ENCODE results near the gene F5. TPM values are rescaled to one million over a fixed set of nuclear protein-coding genes. Genes with fewer than 3 reads are reported as not detected.
A peak's percentile ranks its signal among the peaks of the same experiment; 100 is the strongest.

The F5 gene
- total and polyA plus RNA-seq, 2 experiments from 2014 or later = 20.4 to 24.0 TPM

DNA sequence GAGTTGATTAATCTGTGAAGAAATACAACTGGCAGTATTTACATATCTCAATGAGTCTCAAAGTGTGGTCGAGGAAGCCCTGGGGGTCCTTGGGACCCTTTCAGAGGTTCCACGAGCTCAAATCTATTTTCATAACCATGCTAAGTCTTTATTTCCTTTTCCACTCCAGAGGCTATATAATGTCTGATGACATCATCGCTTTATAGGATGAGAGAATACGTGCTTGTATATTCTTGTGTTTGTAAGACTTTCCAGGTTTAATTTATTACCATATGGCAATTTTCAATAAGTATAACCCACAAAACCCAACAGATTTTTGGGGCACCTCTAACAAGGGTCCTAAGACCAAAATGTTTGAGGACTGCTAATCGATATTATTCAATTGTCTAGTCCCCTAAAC is 99.1 kb downstream of the F5 start:
- no peaks in the 10 kb centered on the region for H3K9me2 ChIP-seq (replicated peaks; ENCODE audit: insufficient read depth)
- H3K9me3 ChIP-seq (ENCODE audit: low read depth) = no peaks in the 10 kb centered on the region
- H3K27ac ChIP-seq = peak overlapping the region; percentile 96
- peak overlapping the region; percentile 72 for H3K4me2 ChIP-seq
- no peak for DNase-seq (ENCODE audit: low spot score)
- 72% methylated on average over 5 of the region's 5 CpGs for WGBS (ENCODE audit: low lambda C conversion rate, missing lambda C conversion rate)
- H3K79me2 ChIP-seq = peaks cover 34% of the 10 kb centered on the region
- TF ChIP-seq EZH2 (IDR thresholded peaks at IDR 0.05; ENCODE audit: borderline replicate concordance) (no peak), EZH2phosphoT487 (IDR thresholded peaks at IDR 0.05; ENCODE audit: low read depth, severe bottlenecking, unreplicated experiment) (no peak)
- TF ChIP-seq, protein P1, sequence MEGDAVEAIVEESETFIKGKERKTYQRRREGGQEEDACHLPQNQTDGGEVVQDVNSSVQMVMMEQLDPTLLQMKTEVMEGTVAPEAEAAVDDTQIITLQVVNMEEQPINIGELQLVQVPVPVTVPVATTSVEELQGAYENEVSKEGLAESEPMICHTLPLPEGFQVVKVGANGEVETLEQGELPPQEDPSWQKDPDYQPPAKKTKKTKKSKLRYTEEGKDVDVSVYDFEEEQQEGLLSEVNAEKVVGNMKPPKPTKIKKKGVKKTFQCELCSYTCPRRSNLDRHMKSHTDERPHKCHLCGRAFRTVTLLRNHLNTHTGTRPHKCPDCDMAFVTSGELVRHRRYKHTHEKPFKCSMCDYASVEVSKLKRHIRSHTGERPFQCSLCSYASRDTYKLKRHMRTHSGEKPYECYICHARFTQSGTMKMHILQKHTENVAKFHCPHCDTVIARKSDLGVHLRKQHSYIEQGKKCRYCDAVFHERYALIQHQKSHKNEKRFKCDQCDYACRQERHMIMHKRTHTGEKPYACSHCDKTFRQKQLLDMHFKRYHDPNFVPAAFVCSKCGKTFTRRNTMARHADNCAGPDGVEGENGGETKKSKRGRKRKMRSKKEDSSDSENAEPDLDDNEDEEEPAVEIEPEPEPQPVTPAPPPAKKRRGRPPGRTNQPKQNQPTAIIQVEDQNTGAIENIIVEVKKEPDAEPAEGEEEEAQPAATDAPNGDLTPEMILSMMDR (IDR thresholded peaks at IDR 0.05; ENCODE audit: poor library complexity) = no peak
- peaks cover 24% of the 10 kb centered on the region for H3K4me1 ChIP-seq (ENCODE audit: insufficient read depth)
- no peaks in the 10 kb centered on the region for H3K36me3 ChIP-seq (replicated peaks; ENCODE audit: insufficient read depth, low read depth)
- H2AFZ ChIP-seq = no peak overlapping the region
- H3K27me3 ChIP-seq = no peaks in the 10 kb centered on the region
- peaks cover 14% of the 10 kb centered on the region for H4K20me1 ChIP-seq (ENCODE audit: insufficient read depth, poor library complexity, severe bottlenecking)
- H3K4me3 ChIP-seq = peak overlapping the region; percentile 14

DNA sequence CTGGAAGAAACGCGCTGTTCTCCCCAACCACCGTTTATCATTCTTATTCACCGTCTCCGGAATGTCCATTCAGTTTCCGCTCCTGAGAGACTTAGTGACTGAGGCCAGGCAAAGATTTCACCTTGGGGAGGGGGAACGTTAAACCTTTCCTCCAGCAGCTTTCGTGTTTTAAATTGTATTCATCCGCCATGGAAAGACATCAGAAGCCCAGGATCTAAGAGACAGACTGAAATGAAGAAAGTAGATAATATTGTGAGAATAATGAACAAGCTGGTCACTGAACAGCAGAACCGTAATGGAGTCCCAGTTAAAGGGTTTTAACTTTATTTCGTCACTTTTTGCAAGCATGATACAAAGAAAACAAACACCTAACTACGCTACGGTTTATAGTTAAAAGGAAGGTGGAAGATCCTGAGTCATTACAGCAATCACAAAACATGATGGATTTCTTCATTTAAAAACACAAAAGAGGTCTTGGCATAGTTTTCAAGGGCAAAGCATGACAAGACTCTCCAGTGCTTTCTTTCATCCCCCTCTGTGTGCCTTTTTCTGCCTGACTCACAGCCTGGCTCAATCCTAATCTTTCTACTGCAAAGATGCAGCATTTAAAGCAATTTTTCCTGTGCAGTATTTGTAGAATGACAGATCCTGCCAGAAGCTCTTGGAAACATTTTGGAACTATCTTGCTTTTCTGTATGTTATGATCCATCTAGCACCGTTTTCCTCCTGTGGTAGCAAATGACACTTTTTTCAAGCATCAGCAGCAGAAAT is 99.8 kb downstream of the F5 start:
- WGBS (ENCODE audit: low lambda C conversion rate, missing lambda C conversion rate) = 6% methylated on average over 14 of the region's 14 CpGs
- Histone ChIP-seq H2AFZ (peak overlapping the region; percentile 11), H3K4me1 (ENCODE audit: insufficient read depth) (peaks cover 24% of the 10 kb centered on the region), H3K36me3 (replicated peaks; ENCODE audit: insufficient read depth, low read depth) (no peaks in the 10 kb centered on the region), H4K20me1 (ENCODE audit: insufficient read depth, poor library complexity, severe bottlenecking) (peaks cover 19% of the 10 kb centered on the region), H3K27me3 (no peaks in the 10 kb centered on the region), H3K27ac (peak overlapping the region; percentile 96), H3K9me2 (replicated peaks; ENCODE audit: insufficient read depth) (no peaks in the 10 kb centered on the region), H3K4me2 (peak overlapping the region; percentile 72), H3K79me2 (peaks cover 41% of the 10 kb centered on the region), H3K9me3 (ENCODE audit: low read depth) (no peaks in the 10 kb centered on the region), H3K4me3 (peak overlapping the region; percentile 14)
- DNase-seq (ENCODE audit: low spot score) = peak; percentile 49
- TF ChIP-seq EZH2phosphoT487 (IDR thresholded peaks at IDR 0.05; ENCODE audit: low read depth, severe bottlenecking, unreplicated experiment) = no peak
- TF ChIP-seq, protein P1 (IDR thresholded peaks at IDR 0.05; ENCODE audit: poor library complexity) = no peak
- no peak for TF ChIP-seq EZH2 (IDR thresholded peaks at IDR 0.05; ENCODE audit: borderline replicate concordance)

DNA sequence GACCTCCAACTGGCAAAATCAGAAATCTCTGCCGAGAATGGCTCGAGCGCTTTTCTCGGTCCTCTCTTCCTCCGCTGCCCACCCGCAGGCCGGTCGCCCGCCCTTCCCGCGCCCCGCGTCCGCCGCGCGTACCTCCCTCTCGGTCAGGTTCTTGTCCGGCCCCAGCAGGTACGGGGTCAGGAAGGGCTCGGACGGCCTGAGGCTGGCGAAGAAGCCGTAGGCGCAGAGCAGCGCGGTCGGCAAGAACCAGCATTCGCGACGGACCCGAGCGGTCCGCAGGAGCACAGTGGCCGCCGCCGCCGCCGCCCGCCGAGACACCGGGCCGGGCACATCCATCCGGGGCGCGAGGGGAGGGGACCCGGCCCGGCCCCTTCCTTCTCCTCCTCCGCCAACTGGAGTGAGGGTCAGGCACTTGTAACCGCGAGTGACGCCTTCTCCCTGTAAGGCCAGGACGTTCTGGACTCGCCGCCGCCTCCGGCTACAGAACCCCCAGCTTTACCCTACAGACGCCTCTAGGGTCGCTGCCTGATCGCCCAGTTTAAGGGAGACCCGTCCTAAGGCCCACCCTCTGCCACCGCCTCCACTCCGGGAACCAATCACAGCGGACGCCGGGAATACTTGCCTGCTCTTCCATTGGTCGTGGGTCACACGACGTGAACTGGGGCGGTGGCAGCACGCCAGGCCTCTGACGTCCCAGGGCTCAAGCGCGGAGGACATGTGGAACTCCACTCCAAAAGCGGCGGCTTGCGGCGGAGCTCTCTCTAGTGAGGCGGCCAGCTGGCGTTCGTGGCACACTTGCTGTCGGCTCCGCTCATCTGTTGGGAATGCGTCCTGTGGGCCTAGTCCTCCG is 100.6 kb downstream of the F5 start, which contains the start of gene SLC19A2:
Gene SLC19A2, minus strand, starts transcription at position 514 of the 850 bp plus-strand sequence. Its CDS starts 178 bp downstream, at position 336.
- TF ChIP-seq EZH2phosphoT487 (IDR thresholded peaks at IDR 0.05; ENCODE audit: low read depth, severe bottlenecking, unreplicated experiment) (no peak), EZH2 (IDR thresholded peaks at IDR 0.05; ENCODE audit: borderline replicate concordance) (no peak)
- TF ChIP-seq, protein P1 (IDR thresholded peaks at IDR 0.05; ENCODE audit: poor library complexity) = peak; percentile 24
- DNase-seq (ENCODE audit: low spot score) = peak; percentile 100
- Histone ChIP-seq H3K9me2 (replicated peaks; ENCODE audit: insufficient read depth) (no peaks in the 10 kb centered on the region), H3K4me3 (peak within 1 kb of the TSS; percentile 59), H3K79me2 (peaks cover 49% of the 10 kb centered on the region), H3K36me3 (replicated peaks; ENCODE audit: insufficient read depth, low read depth) (no peaks in the 10 kb centered on the region), H3K4me1 (ENCODE audit: insufficient read depth) (peaks cover 24% of the 10 kb centered on the region), H4K20me1 (ENCODE audit: insufficient read depth, poor library complexity, severe bottlenecking) (peaks cover 19% of the 10 kb centered on the region), H3K27ac (peak within 1 kb of the TSS; percentile 98), H3K9me3 (ENCODE audit: low read depth) (no peaks in the 10 kb centered on the region), H3K4me2 (peak within 1 kb of the TSS; percentile 82), H3K27me3 (no peaks in the 10 kb centered on the region), H2AFZ (peak within 1 kb of the TSS; percentile 31)
- 1% methylated on average over 80 of the region's 85 CpGs for WGBS (ENCODE audit: low lambda C conversion rate, missing lambda C conversion rate)

Measured in hepatocyte (in vitro differentiated cells).